Fibroblast of mammary gland (primary cell): ENCODE data around the gene MRTFB.
A peak's percentile ranks its signal among the peaks of the same experiment; 100 is the strongest.

ENCODE experiments used
- DNase-seq: peaks from one replicate; pipeline ENCODE4 v3.0.0-alpha.2; 2010; ENCODE audit warnings: low read depth
- H3K4me3 ChIP-seq: 2 replicates; pipeline ENCODE4 v1.5.1; 2011; ENCODE audit warnings: low read depth, mild to moderate bottlenecking, low read length, moderate library complexity; ENCODE audit not compliant: control insufficient read depth
- TF ChIP-seq, protein P1 (sequence below): conservative IDR thresholded peaks from 2 replicates; pipeline ENCODE4 v1.5.1; 2011; ENCODE audit warnings: low read depth, low read length, inconsistent platforms; ENCODE audit not compliant: control insufficient read depth, insufficient read depth

Gene MRTFB

DNA sequence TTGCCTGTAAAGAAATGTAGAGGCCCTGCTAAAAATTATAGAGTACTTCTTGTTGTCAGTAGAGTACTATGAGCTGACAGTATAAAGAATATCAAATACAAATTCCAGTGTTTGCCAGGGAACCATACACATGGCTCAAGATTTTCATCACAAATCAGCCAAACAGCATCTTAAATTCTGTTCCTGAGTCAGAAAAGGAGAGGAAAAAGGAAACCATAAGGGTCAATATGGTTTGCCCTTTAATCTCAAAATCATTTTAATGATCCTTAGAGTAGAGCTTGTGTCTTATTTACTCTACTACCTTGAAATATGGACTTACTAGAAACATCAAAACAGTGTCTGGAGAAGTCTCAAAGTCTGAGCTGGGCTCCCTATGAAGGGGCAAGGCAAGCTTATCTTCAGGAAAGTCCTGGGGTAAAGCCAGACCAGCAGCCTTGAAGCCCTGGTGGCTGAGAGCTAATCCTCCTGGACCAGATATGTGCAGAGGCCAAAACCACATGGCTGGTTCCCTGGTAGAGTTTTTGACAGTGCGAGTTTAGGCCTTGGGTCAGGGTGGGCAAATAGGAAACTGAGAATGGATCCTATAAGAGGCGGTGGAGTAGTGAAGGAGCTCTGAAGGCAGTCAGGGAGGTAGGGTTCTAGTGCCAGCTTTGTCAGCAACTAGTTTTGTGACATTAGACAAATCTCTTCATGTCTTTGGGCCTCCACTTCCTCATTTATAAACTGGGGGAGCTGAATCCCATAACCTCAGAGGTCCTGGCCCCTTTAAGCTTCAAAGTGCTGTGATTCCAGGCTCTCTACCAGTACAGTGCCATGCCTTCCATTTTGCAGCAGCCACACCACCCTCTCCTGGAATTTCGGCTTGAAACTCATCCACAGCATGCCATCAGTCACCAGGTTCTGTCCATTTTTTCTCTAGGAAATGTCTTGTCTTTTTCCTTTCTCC lies 38.9 kb downstream of the MRTFB start:
- TF ChIP-seq, protein P1, sequence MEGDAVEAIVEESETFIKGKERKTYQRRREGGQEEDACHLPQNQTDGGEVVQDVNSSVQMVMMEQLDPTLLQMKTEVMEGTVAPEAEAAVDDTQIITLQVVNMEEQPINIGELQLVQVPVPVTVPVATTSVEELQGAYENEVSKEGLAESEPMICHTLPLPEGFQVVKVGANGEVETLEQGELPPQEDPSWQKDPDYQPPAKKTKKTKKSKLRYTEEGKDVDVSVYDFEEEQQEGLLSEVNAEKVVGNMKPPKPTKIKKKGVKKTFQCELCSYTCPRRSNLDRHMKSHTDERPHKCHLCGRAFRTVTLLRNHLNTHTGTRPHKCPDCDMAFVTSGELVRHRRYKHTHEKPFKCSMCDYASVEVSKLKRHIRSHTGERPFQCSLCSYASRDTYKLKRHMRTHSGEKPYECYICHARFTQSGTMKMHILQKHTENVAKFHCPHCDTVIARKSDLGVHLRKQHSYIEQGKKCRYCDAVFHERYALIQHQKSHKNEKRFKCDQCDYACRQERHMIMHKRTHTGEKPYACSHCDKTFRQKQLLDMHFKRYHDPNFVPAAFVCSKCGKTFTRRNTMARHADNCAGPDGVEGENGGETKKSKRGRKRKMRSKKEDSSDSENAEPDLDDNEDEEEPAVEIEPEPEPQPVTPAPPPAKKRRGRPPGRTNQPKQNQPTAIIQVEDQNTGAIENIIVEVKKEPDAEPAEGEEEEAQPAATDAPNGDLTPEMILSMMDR = no peak
- no peak for DNase-seq
- H3K4me3 ChIP-seq = no peak overlapping the region

DNA sequence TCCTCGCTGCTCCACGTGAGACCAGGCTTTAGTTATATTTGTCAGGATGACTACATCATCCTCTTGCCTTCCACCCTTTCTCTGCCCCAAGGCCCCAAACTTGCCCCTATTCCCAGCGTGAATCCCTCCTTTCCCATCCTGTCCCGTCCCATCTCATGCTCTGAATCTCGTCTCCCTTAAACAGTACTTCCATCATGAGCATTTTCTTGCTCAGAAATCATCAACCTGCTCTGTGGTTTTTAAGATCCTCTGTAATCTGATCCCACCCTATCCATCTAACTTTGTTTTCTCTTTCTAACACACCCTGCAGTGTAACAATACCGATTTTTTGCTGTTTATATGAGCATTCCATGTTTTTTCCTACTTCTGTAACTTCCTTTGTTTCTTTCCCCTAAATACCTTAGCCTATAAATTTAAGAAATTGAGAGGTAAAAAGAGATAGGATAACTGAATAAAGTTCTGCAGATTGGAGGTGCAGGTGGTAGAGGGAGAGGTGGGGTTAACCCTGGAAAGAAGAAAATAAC lies 39.7 kb downstream of the MRTFB start:
- no peak for DNase-seq
- TF ChIP-seq, protein P1 = no peak
- H3K4me3 ChIP-seq = no peak overlapping the region

DNA sequence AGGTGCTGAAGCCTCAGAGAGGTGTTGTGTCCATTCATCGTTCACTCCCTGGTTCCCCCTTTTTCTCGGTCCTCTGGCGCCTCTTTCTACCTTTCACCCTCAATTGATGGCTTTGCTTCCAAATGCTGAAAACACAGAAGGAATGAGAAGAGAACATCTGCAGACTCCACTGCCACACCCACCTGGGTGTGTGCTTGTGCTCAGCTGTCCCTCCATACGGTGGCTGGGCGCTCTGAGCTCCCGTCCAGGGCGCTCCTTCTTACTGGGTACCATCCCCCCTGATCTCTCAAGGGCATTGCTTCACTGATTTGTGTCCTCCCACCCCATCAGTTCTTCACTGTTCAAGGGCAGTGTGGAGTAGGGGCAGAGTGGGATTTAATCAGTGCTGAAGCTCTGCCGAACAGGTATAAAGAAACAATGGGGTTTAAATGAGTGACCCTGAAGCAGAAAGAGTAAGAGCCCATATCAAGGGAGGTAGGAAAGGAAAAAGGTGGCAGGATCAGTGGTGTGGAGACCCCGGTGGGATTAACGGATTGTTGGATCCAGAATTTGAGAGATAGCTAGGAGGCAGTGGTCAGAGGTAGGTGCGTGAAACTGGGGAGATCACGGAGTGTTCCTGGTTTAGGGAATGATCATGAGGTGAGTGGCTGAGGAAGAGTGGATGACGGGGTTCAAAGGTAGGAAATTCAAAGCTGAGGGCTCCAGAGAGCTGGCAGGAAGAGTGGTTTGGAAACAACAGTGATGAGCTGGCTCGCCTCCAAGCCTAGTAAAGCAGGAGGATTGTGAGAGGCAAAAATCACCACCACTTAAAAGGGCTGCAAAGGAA lies 40.8 kb downstream of the MRTFB start:
- DNase-seq = peak; percentile 36
- TF ChIP-seq, protein P1 = no peak
- H3K4me3 ChIP-seq = no peak overlapping the region

DNA sequence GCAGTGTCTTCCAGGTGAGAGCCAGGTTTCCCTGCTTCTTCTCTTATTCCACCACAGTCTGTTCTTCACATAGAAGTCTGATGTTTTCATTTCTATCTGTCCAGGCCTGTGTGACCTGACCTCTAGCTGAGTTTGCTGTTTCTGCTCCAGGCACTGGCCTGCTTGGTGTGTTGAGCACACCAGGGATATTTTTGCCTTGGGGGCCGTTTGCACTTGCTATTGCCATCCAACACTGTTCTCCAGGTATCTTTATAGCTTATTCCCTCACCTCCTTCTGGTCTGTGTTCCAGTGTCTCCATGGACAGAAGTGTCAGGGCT lies 41.4 kb downstream of the MRTFB start:
- H3K4me3 ChIP-seq = no peak overlapping the region
- no peak for DNase-seq
- TF ChIP-seq, protein P1 = no peak

DNA sequence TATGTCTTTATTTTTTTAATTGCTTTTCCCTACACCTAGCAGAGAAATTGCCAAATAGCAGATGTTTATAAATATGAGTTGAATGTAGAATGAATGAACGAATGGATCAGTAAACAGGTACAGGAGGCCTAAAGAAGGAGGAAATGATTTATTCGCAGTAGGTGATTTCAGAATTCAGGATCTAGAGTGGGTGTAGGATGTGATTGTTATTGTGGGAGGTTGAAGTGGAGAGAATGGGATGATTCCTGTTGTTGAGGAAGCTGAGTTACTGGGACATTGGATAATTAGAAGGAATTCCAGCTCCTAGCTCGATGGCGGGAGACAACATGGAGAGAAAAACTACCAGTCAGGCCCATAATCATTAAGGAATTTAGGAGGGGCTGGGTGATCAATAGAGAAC lies 42.2 kb downstream of the MRTFB start:
- TF ChIP-seq, protein P1 = no peak
- no peak for DNase-seq
- no peak overlapping the region for H3K4me3 ChIP-seq

DNA sequence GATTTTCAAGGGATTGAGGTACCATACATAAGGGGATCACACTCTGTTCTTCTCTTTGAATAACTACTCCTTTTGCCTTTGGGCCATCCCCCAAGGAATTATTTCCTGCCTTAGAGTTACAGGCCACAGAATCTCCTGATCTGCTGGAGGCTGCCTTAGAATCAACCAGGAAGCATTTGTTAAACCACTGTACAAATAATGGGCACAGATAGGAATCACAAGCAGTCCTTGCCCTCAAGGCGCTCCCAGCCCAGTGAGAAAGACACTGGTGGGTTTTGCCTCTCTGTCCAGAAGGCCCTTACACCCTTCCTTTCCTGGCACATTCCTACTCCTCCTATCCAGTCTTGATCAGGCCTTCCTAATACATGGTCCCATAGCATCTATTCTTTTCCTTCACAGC lies 45.9 kb downstream of the MRTFB start:
- no peak for DNase-seq
- H3K4me3 ChIP-seq = no peak overlapping the region
- TF ChIP-seq, protein P1 = no peak
